T-helper 1 cell treated with Interleukin-12 subunit alpha and Interleukin-12 subunit beta and Interleukin-4 antibody, amounts not matched to agents 30 ng/mL and 1 ng/mL, for 36 hours (primary cell): ENCODE results near the gene HEG1. TPM values are rescaled to one million over a fixed set of nuclear protein-coding genes. Genes with fewer than 3 reads are reported as not detected.

Experiments
- intact Hi-C: fragments of 100-400 bp; cut with micrococcal nuclease; formaldehyde crosslinking; loops from one replicate; pipeline ENCODE4 v1.15.1; 2024
- total RNA-seq: library from RNA; stranded (reverse); gene quantifications from 2 replicates; pipeline ENCODE4 v1.2.3, GENCODE V29; 2022

HEG1 gene
- total RNA-seq, 1 donor from 2014 or later = 44.6 TPM

- intact Hi-C loops = no loop called here
These were observed 36.5 kb downstream of the HEG1 start for GRCh38 chr3:125019271-125019670.

GRCh38 chr3:125017406-125017805, 38.4 kb downstream of the HEG1 start:
- intact Hi-C loops = no loop called here

GRCh38 chr3:125014570-125015179, 41.1 kb downstream of the HEG1 start:
- intact Hi-C loops = no loop called here

- intact Hi-C loops = no loop called here
These were observed 42.7 kb downstream of the HEG1 start for GRCh38 chr3:125013095-125013494.

- intact Hi-C loops = no loop called here
These were observed 43.9 kb downstream of the HEG1 start for GRCh38 chr3:125011941-125012340.

GRCh38 chr3:125010393-125010792, 45.4 kb downstream of the HEG1 start:
- intact Hi-C loops = no loop called here

GRCh38 chr3:125008766-125009165, 47.0 kb downstream of the HEG1 start:
- intact Hi-C loops = no loop called here

GRCh38 chr3:125006291-125006731, 49.5 kb downstream of the HEG1 start:
- intact Hi-C loops = no loop called here

GRCh38 chr3:125005676-125006075, 50.1 kb downstream of the HEG1 start:
- intact Hi-C loops = no loop called here

- intact Hi-C loops = no loop called here
These were observed 50.6 kb downstream of the HEG1 start for GRCh38 chr3:125005222-125005621.

GRCh38 chr3:125003859-125004595, 51.8 kb downstream of the HEG1 start:
- intact Hi-C loops = no loop called here

- intact Hi-C loops = no loop called here
These were observed 52.4 kb downstream of the HEG1 start for GRCh38 chr3:125003369-125003853.

GRCh38 chr3:125002414-125003368, 53.1 kb downstream of the HEG1 start:
- intact Hi-C loops = no loop called here

GRCh38 chr3:125001557-125002413, 54.0 kb downstream of the HEG1 start:
- intact Hi-C loops = no loop called here

GRCh38 chr3:125000661-125001060, 55.1 kb downstream of the HEG1 start:
- intact Hi-C loops = no loop called here

GRCh38 chr3:124999897-125000435, 55.8 kb downstream of the HEG1 start:
- intact Hi-C loops = loop anchor here (5.0 kb wide), 1 partner anchor 377 kb away; the partner anchor contains the start of gene ZNF148

- intact Hi-C loops = loop anchor here (5.0 kb wide), 1 partner anchor 378 kb away; the partner anchor contains the start of gene ZNF148
These were observed 56.5 kb downstream of the HEG1 start for GRCh38 chr3:124999317-124999716.

GRCh38 chr3:124998247-124998630, 57.6 kb downstream of the HEG1 start:
- intact Hi-C loops = loop anchor here (5.0 kb wide), 1 partner anchor 379 kb away; the partner anchor contains the start of gene ZNF148

GRCh38 chr3:124997303-124998246, 58.2 kb downstream of the HEG1 start:
- intact Hi-C loops = loop anchor here (5.0 kb wide), 1 partner anchor 380 kb away; the partner anchor contains the start of gene ZNF148
